ENCODE measurements around the gene SNAP47. TPM values are rescaled to one million over a fixed set of nuclear protein-coding genes. Genes with fewer than 3 reads are reported as not detected.
A peak's percentile ranks its signal among the peaks of the same experiment; 100 is the strongest.

Gene SNAP47
- total RNA-seq, 1 donor from 2014 or later, result 49.6 TPM

GRCh38 chr1:227748496-227749182, 13.4 kb downstream of the SNAP47 start:
- DNase-seq (ENCODE audit: low read depth, low spot score), result no peak

GRCh38 chr1:227749225-227749624, 14.0 kb downstream of the SNAP47 start:
- no peak for DNase-seq (ENCODE audit: low read depth, low spot score)

GRCh38 chr1:227749916-227750710, 14.9 kb downstream of the SNAP47 start:
- no peak for DNase-seq (ENCODE audit: low read depth, low spot score)

GRCh38 chr1:227753999-227754711, 18.9 kb downstream of the SNAP47 start:
- no peak for DNase-seq (ENCODE audit: low read depth, low spot score)

GRCh38 chr1:227754958-227755357, 19.7 kb downstream of the SNAP47 start:
- no peak for DNase-seq (ENCODE audit: low read depth, low spot score)

- DNase-seq (ENCODE audit: low read depth, low spot score), result no peak
Observed at GRCh38 chr1:227756172-227756959, 21.1 kb downstream of the SNAP47 start.

GRCh38 chr1:227757781-227758180, 22.5 kb downstream of the SNAP47 start:
- no peak for DNase-seq (ENCODE audit: low read depth, low spot score)

- DNase-seq (ENCODE audit: low read depth, low spot score), result no peak
Observed at GRCh38 chr1:227758366-227758765, 23.1 kb downstream of the SNAP47 start.

GRCh38 chr1:227759341-227760300, 24.4 kb downstream of the SNAP47 start:
- DNase-seq (ENCODE audit: low read depth, low spot score), result peak; percentile 37

- no peak for DNase-seq (ENCODE audit: low read depth, low spot score)
Observed at GRCh38 chr1:227760377-227760776, 25.1 kb downstream of the SNAP47 start.

- DNase-seq (ENCODE audit: low read depth, low spot score), result no peak
Observed at GRCh38 chr1:227761621-227762230, 26.5 kb downstream of the SNAP47 start.

- DNase-seq (ENCODE audit: low read depth, low spot score), result peak; percentile 26
Observed at GRCh38 chr1:227762231-227762911, 27.1 kb downstream of the SNAP47 start.

GRCh38 chr1:227763246-227764018, 28.2 kb downstream of the SNAP47 start:
- no peak for DNase-seq (ENCODE audit: low read depth, low spot score)

GRCh38 chr1:227764019-227764391, 28.8 kb downstream of the SNAP47 start:
- no peak for DNase-seq (ENCODE audit: low read depth, low spot score)

- DNase-seq (ENCODE audit: low read depth, low spot score), result no peak
Observed at GRCh38 chr1:227765261-227766014, 30.2 kb downstream of the SNAP47 start.

- no peak for DNase-seq (ENCODE audit: low read depth, low spot score)
Observed at GRCh38 chr1:227766015-227766634, 30.9 kb downstream of the SNAP47 start.

GRCh38 chr1:227766653-227767277, 31.5 kb downstream of the SNAP47 start:
- no peak for DNase-seq (ENCODE audit: low read depth, low spot score)
